ENCODE data around the gene TREML2.
"Not testable (repeated sequence)": the region's sequence is repeated elsewhere in the genome, so short reads cannot be mapped to it uniquely, and the experiment has no call there.

TREML2 gene

GRCh38 chr6:41200901-41201763 is at the start of gene TREML2:
Gene TREML2 (minus strand): TSS chr6:41201149. CDS start chr6:41201008, 141 bp downstream.
- no peak for DNase-seq

GRCh38 chr6:41247882-41248705 is 47.1 kb upstream of the TREML2 start:
- DNase-seq = no peak

GRCh38 chr6:41247288-41247865 is 46.4 kb upstream of the TREML2 start:
- DNase-seq = no peak

- DNase-seq = not testable (repeated sequence)
Observed at GRCh38 chr6:41246529-41246928, 45.6 kb upstream of the TREML2 start.

GRCh38 chr6:41239467-41240159 is 38.7 kb upstream of the TREML2 start:
- no peak for DNase-seq

GRCh38 chr6:41237128-41237527 is 36.2 kb upstream of the TREML2 start:
- DNase-seq = no peak

GRCh38 chr6:41236276-41236675 is 35.3 kb upstream of the TREML2 start:
- DNase-seq = no peak

- no peak for DNase-seq
Observed at GRCh38 chr6:41232667-41233066, 31.7 kb upstream of the TREML2 start.

GRCh38 chr6:41231246-41231645 is 30.3 kb upstream of the TREML2 start:
- DNase-seq = no peak

- no peak for DNase-seq
Observed at GRCh38 chr6:41229721-41230120, 28.8 kb upstream of the TREML2 start.

- DNase-seq = no peak
Observed at GRCh38 chr6:41228616-41229015, 27.7 kb upstream of the TREML2 start.

GRCh38 chr6:41228096-41228495 is 27.1 kb upstream of the TREML2 start, which contains the start of gene TREML4:
Gene TREML4 (plus strand): TSS chr6:41228349. CDS start chr6:41228428, 79 bp downstream.
- no peak for DNase-seq

GRCh38 chr6:41226752-41227151 is 25.8 kb upstream of the TREML2 start:
- no peak for DNase-seq

- DNase-seq = no peak
Observed at GRCh38 chr6:41224800-41225199, 23.9 kb upstream of the TREML2 start.

- DNase-seq = no peak
Observed at GRCh38 chr6:41222513-41222912, 21.6 kb upstream of the TREML2 start.

- no peak for DNase-seq
Observed at GRCh38 chr6:41222045-41222444, 21.1 kb upstream of the TREML2 start.

GRCh38 chr6:41216616-41217015 is 15.7 kb upstream of the TREML2 start:
- no peak for DNase-seq

GRCh38 chr6:41215777-41216176 is 14.8 kb upstream of the TREML2 start:
- no peak for DNase-seq

GRCh38 chr6:41214559-41215238 is 13.8 kb upstream of the TREML2 start:
- DNase-seq = no peak

- DNase-seq = no peak
Observed at GRCh38 chr6:41209547-41210320, 8.8 kb upstream of the TREML2 start.

GRCh38 chr6:41208439-41209106 is 7.6 kb upstream of the TREML2 start:
- DNase-seq = no peak
